Endothelial cell (in vitro differentiated cells): ENCODE measurements around the gene ADCY1. TPM values are rescaled to one million over a fixed set of nuclear protein-coding genes. Genes with fewer than 3 reads are reported as not detected.
A peak's percentile ranks its signal among the peaks of the same experiment; 100 is the strongest.

Experiments
- DNase-seq: peaks from one replicate; pipeline ENCODE4 v3.0.0; 2021; ENCODE audit warnings: low spot score
- H3K27ac Mint-ChIP-seq: one replicate; pipeline ENCODE4 v1.8.0; 2021; ENCODE audit warnings: mixed read lengths, inconsistent platforms; ENCODE audit not compliant: unreplicated experiment
- H3K27me3 Mint-ChIP-seq: one replicate; pipeline ENCODE4 v1.8.0; 2021; ENCODE audit warnings: mild to moderate bottlenecking, moderate library complexity, mixed read lengths, inconsistent platforms; ENCODE audit not compliant: unreplicated experiment
- H3K36me3 Mint-ChIP-seq: one replicate; pipeline ENCODE4 v1.8.0; 2021; ENCODE audit warnings: mild to moderate bottlenecking, low read depth, mixed read lengths, inconsistent platforms; ENCODE audit not compliant: unreplicated experiment
- H3K4me1 Mint-ChIP-seq: one replicate; pipeline ENCODE4 v1.8.0; 2021; ENCODE audit warnings: mild to moderate bottlenecking, mixed read lengths, inconsistent platforms; ENCODE audit not compliant: unreplicated experiment
- H3K4me3 Mint-ChIP-seq: one replicate; pipeline ENCODE4 v1.8.0; 2021; ENCODE audit warnings: mild to moderate bottlenecking, mixed read lengths, inconsistent platforms; ENCODE audit not compliant: unreplicated experiment
- H3K9me3 Mint-ChIP-seq: one replicate; pipeline ENCODE4 v1.8.0; 2021; ENCODE audit warnings: mixed read lengths, inconsistent platforms; ENCODE audit not compliant: unreplicated experiment
- total RNA-seq: library from RNA; stranded (reverse); fragmentation: NEBNext Ultra II Directional; extraction: Animal tissue kit (Norgen Biotek cat#: 25700); gene quantifications from one replicate; pipeline ENCODE4 v1.2.1, GENCODE V29; 2021; ENCODE audit not compliant: unreplicated experiment
- TF ChIP-seq, protein P1 (sequence below): fragments of 200-600 bp; sonication (generic); IDR thresholded peaks from one replicate; pipeline ENCODE4 v1.5.0; 2021; ENCODE audit warnings: antibody characterized with exemption; ENCODE audit not compliant: unreplicated experiment

Gene ADCY1
- total RNA-seq, 1 donor from 2014 or later = 50.7 TPM

DNA sequence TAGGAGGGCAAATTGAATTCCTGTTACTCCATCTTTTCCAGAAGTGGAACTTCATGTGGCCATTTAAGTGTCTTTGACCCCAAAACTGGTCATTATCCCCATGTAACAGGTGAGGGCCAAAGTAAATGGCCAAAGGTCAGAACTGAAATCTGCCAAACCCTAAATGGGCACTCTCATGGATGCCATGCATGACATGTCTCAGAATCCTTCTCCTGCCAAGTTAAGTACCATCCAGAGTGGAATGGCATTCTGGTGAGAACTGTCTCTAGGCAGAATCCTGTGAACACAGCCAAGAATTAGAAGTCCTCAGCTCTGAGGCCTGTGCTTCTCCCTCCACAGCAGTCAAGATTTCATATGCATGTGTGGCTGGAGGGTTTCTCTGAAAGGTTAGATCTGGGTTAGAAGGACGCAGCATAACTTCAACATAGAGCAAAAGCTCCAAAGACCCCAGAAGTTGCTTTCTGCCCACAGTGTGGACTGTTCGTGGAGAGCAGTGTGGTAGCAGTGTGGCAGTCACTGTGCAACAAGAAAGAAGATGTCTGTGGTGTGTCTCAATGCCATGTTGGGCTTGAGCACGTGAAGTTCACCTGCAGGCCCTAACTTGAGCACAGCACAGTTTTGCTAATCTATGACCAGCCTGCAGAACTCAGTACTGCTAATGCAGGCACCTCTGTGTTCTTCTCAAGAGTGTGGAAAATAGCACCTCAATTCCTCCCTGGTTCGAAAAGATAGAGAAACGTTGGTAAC lies 121.3 kb downstream of the ADCY1 start:
- H3K4me3 Mint-ChIP-seq = no peak overlapping the region
- DNase-seq = peak; percentile 1
- H3K27ac Mint-ChIP-seq = peak overlapping the region; percentile 30
- H3K27me3 Mint-ChIP-seq = no peaks in the 10 kb centered on the region
- H3K9me3 Mint-ChIP-seq = no peaks in the 10 kb centered on the region
- H3K36me3 Mint-ChIP-seq = peaks cover 30% of the 10 kb centered on the region
- peaks cover 4% of the 10 kb centered on the region for H3K4me1 Mint-ChIP-seq
- TF ChIP-seq, protein P1, sequence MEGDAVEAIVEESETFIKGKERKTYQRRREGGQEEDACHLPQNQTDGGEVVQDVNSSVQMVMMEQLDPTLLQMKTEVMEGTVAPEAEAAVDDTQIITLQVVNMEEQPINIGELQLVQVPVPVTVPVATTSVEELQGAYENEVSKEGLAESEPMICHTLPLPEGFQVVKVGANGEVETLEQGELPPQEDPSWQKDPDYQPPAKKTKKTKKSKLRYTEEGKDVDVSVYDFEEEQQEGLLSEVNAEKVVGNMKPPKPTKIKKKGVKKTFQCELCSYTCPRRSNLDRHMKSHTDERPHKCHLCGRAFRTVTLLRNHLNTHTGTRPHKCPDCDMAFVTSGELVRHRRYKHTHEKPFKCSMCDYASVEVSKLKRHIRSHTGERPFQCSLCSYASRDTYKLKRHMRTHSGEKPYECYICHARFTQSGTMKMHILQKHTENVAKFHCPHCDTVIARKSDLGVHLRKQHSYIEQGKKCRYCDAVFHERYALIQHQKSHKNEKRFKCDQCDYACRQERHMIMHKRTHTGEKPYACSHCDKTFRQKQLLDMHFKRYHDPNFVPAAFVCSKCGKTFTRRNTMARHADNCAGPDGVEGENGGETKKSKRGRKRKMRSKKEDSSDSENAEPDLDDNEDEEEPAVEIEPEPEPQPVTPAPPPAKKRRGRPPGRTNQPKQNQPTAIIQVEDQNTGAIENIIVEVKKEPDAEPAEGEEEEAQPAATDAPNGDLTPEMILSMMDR = no peak

GRCh38 chr7:45696476-45696875 lies 122.3 kb downstream of the ADCY1 start:
- no peaks in the 10 kb centered on the region for H3K4me1 Mint-ChIP-seq
- H3K36me3 Mint-ChIP-seq = peaks cover 28% of the 10 kb centered on the region
- no peak overlapping the region for H3K27ac Mint-ChIP-seq
- peak; percentile 1 for DNase-seq
- H3K27me3 Mint-ChIP-seq = no peaks in the 10 kb centered on the region
- TF ChIP-seq, protein P1 = no peak
- H3K4me3 Mint-ChIP-seq = no peak overlapping the region
- no peaks in the 10 kb centered on the region for H3K9me3 Mint-ChIP-seq

GRCh38 chr7:45697576-45698136 lies 123.5 kb downstream of the ADCY1 start:
- peaks cover 17% of the 10 kb centered on the region for H3K36me3 Mint-ChIP-seq

DNA sequence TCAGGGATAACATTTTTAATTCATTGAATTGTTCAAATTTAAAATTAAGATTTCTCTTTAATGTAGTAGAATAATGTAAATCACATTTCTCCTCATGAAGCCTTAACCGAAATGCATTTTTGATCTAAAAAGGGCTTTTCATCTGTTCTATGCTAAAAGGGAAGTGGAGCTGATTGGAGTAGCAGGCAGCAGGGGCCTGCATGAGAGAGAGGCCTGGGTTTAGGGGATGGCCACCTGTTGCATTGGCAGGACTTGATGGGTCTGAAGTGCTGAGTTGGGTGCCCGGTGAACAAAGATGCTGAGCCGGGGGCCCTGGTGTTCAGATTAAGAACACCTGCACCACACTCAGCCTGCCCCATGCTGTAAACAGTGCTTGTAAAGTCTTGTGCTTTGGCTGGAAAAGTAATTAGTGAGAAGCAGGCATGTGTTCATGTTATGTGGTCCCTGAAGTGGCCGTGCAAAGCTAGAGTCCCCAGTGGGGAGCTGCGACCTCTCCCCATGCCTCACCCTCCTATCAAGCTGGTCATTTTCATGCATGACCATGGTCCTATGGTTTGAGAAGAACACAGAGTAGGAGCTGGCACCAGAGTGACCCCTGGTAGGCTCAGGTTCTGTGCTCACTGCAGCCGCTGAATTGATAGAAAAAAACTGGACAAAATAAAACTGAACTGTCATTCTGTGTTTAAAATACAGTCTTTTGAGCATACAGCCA lies 124.3 kb downstream of the ADCY1 start:
- Mint-ChIP-seq H3K27ac (no peak overlapping the region), H3K4me3 (no peak overlapping the region), H3K27me3 (no peaks in the 10 kb centered on the region), H3K4me1 (no peaks in the 10 kb centered on the region), H3K9me3 (no peaks in the 10 kb centered on the region), H3K36me3 (peaks cover 18% of the 10 kb centered on the region)
- peak; percentile 0 for DNase-seq
- TF ChIP-seq, protein P1 = no peak

More at GRCh38 chr7:45697576-45698136, 123.5 kb downstream of the ADCY1 start:
- DNase-seq = peak; percentile 1
- H3K4me1 Mint-ChIP-seq = no peaks in the 10 kb centered on the region
- TF ChIP-seq, protein P1 = no peak
- H3K9me3 Mint-ChIP-seq = no peaks in the 10 kb centered on the region
- H3K4me3 Mint-ChIP-seq = no peak overlapping the region
- no peak overlapping the region for H3K27ac Mint-ChIP-seq
- H3K27me3 Mint-ChIP-seq = no peaks in the 10 kb centered on the region

DNA sequence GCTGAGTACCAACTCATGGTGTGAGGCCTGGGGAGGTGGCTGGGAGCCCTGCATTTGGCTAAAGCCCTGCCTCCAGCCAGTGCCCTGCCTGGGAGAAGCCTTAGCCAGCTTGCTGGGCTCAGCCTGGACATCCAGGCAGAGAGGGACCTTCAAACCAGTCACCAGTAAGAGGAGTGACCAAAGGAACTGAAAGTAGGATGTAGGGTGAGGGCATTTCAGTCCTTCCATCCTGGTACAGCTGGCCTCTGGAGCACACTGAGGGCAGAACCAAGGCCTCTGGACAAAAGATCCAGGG lies 124.8 kb downstream of the ADCY1 start:
- H3K4me3 Mint-ChIP-seq = no peak overlapping the region
- TF ChIP-seq, protein P1 = no peak
- H3K36me3 Mint-ChIP-seq = peaks cover 19% of the 10 kb centered on the region
- no peaks in the 10 kb centered on the region for H3K9me3 Mint-ChIP-seq
- no peak overlapping the region for H3K27ac Mint-ChIP-seq
- H3K27me3 Mint-ChIP-seq = no peaks in the 10 kb centered on the region
- H3K4me1 Mint-ChIP-seq = no peaks in the 10 kb centered on the region
- DNase-seq = peak; percentile 0
